ENCODE data around the gene PLEKHG2. TPM values are rescaled to one million over a fixed set of nuclear protein-coding genes. Genes with fewer than 3 reads are reported as not detected.

PLEKHG2 gene
- total RNA-seq, 1 donor from 2014 or later: 10.5 TPM

DNA sequence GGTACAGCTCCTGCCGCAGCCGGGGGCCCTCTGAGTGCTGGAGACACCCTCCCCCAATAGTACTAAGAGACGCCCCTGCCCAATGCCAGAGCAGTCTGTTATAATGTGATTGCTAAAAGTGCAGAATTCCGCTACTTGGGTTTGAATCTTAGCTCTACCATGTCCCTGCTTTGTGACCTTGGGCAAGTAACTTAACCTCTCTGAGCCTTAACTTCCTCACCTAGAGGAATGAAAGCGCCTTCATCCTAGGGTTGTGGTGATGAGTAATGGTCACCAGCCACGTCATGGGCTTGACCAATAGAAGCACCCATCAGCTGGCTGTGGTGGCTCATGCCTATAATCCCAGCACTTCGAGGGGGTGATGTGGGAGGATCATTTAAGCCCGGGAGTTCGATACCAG lies 6.5 kb downstream of the PLEKHG2 start:
- no peak for DNase-seq (ENCODE audit: low read depth in 2 of 2)

GRCh38 chr19:39420769-39421168 lies 8.3 kb downstream of the PLEKHG2 start:
- no peak for DNase-seq (ENCODE audit: low read depth in 2 of 2)

DNA sequence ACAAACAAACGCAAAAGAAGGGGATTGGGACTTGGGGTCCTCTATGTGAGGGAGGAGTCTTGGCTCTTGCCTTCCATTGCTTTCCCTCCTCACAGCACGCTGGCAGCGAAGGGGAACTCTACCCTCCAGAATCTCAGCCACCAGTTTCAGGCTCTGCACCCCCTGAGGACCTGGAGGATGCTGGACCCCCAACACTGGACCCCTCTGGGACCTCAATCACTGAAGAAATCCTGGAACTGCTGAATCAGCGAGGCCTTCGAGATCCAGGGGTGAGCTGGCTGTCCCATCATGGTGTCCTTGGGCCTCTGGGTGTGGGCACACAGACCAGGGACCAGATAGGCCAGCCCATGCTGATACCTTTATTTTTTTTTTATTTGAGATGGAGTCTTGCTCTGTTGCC lies 9.6 kb downstream of the PLEKHG2 start:
- DNase-seq (ENCODE audit: low read depth in 2 of 2): no peak

DNA sequence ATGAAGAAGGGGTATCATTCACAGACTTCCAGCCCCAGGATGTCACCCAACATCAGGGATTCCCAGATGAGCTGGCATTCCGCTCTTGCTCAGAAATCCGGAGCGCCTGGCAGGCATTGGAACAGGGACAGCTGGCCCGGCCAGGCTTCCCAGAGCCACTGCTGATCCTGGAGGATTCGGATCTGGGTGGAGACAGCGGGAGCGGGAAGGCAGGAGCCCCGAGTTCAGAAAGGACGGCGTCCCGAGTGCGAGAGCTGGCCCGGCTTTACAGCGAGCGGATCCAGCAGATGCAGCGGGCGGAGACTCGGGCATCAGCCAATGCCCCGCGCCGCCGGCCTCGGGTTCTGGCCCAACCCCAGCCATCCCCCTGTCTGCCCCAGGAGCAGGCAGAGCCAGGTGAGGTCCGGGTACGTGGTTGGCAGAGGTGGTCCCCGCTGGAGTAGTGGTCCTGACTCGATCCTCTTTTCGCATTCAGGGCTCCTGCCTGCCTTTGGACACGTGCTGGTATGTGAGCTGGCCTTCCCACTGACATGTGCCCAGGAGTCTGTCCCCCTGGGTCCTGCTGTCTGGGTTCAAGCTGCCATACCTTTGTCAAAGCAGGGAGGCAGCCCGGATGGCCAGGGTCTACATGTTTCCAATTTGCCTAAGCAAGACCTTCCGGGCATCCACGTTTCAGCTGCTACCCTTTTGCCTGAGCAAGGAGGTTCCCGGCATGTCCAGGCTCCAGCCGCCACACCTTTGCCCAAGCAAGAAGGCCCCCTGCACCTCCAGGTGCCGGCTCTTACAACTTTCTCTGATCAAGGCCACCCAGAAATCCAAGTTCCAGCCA lies 11.0 kb downstream of the PLEKHG2 start:
- no peak for DNase-seq (ENCODE audit: low read depth in 2 of 2)

GRCh38 chr19:39424934-39425333 lies 12.5 kb downstream of the PLEKHG2 start:
- DNase-seq (ENCODE audit: low read depth in 2 of 2): no peak

DNA sequence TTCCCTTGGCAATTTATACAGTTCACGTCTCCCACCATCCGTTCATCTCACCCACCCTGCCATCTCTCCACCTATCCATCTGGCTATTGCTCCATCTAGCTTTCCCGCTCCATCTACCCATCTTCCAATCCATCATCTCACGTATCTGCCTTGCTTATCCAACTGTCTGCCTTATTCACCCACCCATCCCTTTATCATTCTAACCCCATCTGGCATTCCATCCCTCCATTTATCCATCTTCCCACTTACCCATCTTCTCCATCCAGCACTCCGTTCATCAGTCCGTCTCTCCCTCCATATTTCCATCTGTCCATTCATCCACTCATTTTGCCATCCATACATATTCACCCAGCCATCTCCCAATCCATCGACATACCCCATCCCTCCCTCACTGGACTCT lies 13.3 kb downstream of the PLEKHG2 start:
- DNase-seq (ENCODE audit: low read depth in 2 of 2): no peak

GRCh38 chr19:39426170-39426569 lies 13.7 kb downstream of the PLEKHG2 start:
- no peak for DNase-seq (ENCODE audit: low read depth in 2 of 2)

- no peak for DNase-seq (ENCODE audit: low read depth in 2 of 2)
These were observed 15.2 kb downstream of the PLEKHG2 start for GRCh38 chr19:39427707-39428106.

GRCh38 chr19:39428283-39429112 lies 16.0 kb downstream of the PLEKHG2 start:
- DNase-seq (ENCODE audit: low read depth in 2 of 2): peak in 1 of 2 donors; percentile 76

GRCh38 chr19:39430675-39431593 lies 18.5 kb downstream of the PLEKHG2 start:
- peak; percentile 99 to 100 for DNase-seq (ENCODE audit: low read depth in 2 of 2)

- DNase-seq (ENCODE audit: low read depth in 2 of 2): no peak
These were observed 20.2 kb downstream of the PLEKHG2 start for GRCh38 chr19:39432677-39433025.

DNA sequence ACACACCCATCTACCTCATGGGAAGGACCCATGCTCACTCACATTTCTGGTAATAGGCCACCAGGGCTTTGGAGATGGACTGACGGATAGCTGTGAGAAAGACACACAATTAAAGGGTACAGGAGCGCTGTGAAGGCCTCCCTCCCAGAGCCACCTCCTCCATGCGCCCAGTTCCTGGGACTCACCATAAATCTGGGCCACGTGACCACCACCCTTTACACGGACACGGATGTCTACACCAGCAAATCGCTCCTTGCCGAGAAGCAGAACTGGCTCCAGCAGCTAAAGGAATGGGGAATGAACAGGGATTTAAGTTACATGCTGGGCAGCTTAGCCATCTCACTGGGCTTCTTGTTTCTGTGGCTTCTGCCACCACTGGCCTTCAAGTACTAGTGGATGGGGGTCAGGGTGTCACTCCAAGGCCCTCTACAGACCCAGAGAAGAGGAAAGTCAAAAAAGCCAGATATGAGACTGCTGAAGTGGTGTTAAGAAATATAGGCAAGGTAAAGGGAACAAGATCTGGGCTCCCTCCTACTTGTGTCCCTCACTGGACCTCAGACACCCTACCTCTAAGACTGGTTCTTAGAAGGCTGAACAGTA lies 21.1 kb downstream of the PLEKHG2 start:
- no peak for DNase-seq (ENCODE audit: low read depth in 2 of 2)

- DNase-seq (ENCODE audit: low read depth in 2 of 2): no peak
These were observed 21.9 kb downstream of the PLEKHG2 start for GRCh38 chr19:39434123-39435076.

DNA sequence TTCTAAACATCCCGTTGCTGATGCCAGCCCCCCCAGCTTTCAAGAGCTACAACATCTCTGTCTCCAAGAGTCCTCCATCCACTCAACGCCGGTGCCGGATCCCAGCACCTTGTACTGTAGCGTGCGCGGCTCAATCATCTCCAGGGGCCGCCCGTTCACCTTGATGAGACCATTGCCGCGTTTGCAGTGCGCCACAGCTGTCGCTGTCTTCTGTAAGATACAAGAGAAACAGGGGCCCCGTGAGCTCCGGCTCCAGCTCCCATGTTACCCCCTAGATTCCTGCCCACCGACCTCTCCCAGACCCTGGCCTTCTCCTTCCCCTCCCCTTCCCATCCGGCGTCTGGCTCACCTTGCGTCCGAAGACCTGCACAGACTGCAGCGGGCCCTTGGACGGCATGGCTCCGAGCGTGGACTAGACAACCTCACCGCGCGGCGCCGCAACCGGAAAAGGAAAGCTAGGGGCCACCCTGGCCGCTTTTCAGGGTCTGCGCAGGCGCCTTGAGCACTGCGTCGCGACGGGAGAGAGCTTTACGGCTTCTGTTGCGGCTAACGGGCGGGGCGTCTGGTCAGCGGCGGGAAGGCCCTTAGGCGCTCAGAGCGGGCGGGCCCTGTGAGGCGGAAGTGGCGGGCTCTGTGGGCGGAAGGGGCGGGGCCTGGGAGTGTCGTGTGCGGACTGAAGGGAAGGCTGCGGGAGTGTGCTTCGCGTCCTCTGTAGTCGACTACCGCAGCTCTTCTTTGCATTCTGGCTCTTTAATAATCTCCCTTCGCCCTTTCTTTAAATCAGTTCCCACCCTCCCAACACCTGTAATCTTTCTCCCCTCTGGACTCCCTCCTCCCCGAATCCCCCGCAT lies 23.3 kb downstream of the PLEKHG2 start, which contains the start of gene RPS16:
Gene RPS16, minus strand, starts transcription at position 451 of the 851 bp plus-strand sequence. Its CDS starts 54 bp downstream, at position 397.
- DNase-seq (ENCODE audit: low read depth in 2 of 2): peak; percentile 95 to 98

DNA sequence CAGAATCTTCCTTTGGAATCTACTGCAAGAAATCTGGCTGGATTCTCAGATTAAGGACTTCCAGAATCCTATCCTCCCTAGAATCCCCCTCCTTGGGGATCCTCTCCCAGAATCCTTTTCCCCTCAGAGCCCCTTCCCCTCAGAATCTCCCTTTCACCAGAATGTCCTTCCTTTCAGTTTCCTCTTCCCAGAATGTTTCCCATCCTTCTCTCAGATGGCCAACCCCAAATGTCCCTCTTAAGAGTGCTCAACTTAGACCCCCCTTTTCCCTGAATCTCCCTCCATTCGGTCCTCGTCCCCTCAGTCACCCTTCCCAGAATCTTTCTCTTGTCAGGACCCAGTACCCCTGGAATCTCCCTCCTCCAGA lies 23.9 kb downstream of the PLEKHG2 start:
- no peak for DNase-seq (ENCODE audit: low read depth in 2 of 2)

GRCh38 chr19:39438270-39438934 lies 25.9 kb downstream of the PLEKHG2 start:
- no peak for DNase-seq (ENCODE audit: low read depth in 2 of 2)

GRCh38 chr19:39444598-39445195 lies 32.2 kb downstream of the PLEKHG2 start:
- peak in 1 of 2 donors; percentile 25 for DNase-seq (ENCODE audit: low read depth in 2 of 2)

Data from dermis microvascular lymphatic vessel endothelial cell (primary cell).